HS-5 (cell line): ENCODE results near the gene AADACL4.

Source experiments
- DNase-seq: peaks from one replicate; pipeline ENCODE4 v3.0.0-alpha.2; 2012; ENCODE audit warnings: low read depth

AADACL4 gene

DNA sequence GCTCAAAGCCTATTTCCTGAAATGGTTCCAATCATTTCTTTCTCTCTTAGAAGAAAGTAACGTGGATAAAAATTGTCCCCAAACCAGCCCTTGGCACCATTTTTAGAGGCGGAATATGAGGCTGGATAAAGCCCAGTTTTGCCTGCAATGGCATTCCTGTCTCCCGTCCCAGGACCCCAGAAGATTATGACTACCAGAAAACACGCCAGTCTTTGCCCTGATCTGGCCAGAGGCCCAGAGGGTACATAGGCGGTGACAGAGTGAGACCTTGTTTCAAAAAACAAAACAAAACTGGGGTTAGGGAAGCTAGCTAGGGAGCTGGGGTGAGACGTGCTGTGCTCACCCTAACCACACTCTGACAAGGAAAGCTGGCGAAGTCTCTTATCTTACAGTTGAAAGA lies at the start of gene AADACL4:
Gene AADACL4, plus strand, starts transcription at position 301 of the 400 bp plus-strand sequence. CDS start 462 bp downstream, outside the sequence.
- DNase-seq: no peak

DNA sequence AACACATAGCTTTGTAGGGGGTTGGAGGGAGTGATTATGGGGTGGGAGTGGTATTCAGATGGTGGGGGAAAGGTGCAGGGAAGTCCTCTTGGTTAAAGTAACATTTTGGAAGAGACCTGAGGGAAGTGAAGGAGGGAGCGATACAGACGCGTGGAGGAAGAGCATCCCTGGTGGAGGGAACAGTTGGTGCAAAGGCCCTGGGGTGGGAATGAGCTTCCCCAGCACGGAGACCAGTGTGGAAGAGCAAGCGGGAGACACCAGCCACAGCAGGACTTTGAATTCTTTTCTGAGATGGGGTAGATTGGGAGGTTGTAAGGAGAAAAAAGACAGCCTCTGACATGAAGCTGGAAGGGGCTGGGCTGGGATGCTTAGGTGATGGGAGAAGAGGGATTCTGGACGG lies 49.4 kb upstream of the AADACL4 start:
- DNase-seq: no peak

DNA sequence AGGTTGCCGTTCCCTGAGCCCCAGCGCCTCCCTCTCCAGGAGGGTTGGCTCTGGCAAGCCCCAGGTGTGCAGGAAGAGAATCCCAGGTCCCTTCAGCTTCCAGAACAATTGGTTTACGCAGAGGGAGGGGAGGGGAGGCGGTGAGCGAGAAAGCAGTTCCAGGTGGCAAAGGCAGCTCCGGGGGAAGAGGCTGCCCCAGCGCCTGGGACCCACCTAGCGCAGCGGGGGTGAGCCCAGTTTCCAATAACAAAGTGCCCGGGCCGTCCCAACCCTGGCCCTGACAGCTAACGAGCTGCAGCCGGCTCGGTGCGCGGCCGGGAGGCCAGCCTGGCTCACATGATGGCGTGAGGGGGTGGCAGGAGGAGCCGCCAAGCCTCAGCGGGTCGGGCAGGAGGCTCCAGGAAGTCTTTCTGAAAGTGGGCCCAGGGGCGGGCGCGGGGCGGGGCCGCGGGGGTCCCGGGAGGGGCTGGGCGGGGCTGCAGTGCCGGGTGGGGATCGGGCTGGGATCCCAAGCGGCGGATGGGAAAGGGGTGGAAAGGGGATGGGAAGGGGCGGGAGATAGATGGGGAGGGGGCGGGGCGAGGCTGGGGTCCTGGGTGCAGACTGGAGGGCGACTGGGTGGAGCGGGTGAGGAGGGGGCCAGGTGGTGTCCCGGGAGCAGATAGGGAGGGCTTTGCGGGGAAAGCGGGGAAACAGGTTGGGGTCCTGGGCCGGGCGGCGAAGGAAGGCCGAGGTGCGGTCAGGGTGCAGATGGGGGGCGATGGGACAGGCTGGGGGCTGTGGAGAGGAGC lies 48.7 kb upstream of the AADACL4 start:
- DNase-seq: no peak

DNA sequence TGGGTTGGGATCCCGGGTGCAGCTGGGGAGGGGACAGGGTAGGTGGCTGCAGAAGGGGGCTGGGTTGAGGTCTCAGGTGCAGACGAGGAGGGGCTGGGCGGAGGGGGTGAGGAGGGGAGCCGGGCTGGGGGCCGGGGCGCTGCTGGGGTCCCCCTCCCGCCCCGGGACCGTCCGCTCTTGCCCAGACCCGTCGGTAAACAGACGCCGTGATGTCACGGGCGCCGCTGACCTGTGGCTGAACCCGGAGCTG lies 48.2 kb upstream of the AADACL4 start:
- no peak for DNase-seq

DNA sequence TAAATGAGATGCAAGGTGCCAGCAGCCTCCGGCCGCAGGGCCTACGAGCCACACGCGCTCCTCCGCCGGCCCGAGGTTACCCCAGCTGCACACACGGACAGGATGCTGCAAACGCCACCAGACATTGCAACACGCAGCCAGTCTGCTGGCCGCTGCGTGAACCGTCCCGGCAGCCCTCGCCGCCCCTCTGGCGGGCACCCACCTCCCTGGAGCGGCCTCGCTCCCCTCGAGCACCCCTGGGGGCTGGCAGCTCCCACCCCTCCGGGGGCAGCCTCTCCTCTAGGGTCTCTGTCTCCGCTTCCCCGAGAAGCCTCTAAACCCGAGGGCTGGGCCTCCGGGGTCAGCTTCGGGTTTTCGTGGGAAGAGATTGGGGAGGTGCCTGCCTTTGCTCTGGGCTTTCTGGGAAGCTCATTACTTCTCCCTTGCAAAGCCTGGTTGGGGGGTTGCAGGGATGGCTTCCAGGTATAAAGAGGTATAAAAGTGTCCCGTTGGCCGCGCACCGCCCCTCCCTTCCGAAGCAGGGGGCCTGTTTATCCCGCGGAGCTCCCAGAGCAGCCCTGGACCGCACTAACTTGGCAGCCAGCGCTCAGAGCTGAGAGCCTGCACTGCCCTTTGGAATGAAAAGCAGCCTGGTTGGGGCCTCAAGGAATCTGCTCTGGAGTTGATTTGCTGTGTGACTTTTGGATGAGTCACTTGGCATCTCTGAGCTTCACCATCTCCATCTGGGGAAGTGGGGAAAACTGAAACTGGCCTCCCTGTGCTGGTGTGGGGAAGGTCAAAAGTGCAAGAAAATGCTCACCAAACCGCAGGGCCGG lies 47.7 kb upstream of the AADACL4 start:
- DNase-seq: peak; percentile 89

DNA sequence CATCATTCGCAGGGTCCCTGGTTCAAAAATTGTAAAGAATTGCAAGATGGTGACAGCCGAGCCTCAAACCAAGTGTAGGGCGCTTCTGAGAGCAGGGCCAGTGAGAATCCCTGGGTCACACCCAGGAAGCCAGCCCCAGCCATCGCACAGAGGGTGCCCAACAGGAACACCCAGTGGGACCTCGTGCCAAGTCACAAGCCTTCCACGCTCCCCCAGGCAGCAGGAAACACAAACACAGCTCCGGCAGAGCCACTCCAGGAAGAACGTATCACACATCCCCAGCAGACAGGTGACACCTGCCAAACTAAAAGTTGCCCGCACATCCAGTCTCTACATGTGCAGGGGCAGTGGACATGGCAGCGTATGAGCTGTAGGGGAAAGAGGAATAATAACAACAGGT lies 46.1 kb upstream of the AADACL4 start:
- DNase-seq: no peak

DNA sequence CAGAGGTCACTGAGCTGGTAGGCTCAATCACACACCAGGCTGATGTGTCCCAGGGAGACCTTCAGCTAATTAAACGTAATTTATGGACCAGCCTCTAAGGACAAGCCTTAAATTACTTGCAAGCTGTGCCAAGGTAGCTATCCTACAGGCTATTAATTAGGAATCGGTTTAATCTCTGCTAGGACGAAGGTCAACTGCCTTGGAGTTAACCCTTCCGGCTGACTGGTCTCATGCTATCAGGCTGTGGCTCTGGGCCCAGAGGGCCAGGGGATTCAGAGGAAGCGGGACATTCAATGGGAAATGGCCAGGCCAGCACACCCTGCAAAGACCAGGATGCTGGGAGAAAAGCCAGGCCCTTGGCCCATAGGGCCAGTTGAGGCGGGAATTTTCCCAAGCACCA lies 44.9 kb upstream of the AADACL4 start:
- DNase-seq: no peak

DNA sequence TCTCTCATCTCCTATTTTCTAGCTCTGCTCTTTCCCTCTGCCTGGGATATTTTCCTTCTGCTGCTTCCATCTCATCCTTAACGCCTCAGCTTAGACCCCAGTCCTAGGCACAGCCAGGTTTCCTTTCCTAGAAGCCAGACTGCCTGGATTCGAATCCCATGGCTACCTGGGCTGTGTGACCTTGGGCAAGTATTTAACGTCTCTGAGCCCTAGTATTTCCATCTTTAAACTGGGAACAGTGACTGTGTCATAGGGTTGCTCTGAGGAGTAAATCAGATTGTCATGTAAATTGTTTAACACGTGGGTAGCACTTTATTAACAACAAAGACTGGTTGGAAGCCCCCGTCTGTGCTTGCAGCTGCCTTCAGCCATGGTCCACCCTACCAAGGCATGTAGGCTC lies 44.2 kb upstream of the AADACL4 start:
- no peak for DNase-seq

DNA sequence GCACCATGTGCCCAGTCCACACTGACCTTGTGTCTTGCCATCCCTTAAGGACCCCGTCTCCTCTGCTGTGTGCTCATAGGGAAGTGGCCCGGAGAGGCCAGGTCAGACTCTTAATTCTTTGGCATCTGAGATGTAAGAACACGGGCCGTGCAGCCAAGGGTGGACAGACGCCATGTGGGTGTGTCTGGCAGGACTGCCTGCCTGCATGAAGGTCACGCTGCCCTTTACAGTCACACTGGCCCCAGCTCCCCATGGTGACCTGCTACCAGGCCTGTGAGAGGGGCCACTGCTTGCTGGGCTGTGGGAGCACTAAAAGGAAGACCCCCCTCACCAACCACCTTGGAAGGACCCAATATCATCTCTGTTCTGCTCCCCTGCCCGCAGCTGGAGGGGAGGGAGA lies 43.5 kb upstream of the AADACL4 start:
- no peak for DNase-seq

DNA sequence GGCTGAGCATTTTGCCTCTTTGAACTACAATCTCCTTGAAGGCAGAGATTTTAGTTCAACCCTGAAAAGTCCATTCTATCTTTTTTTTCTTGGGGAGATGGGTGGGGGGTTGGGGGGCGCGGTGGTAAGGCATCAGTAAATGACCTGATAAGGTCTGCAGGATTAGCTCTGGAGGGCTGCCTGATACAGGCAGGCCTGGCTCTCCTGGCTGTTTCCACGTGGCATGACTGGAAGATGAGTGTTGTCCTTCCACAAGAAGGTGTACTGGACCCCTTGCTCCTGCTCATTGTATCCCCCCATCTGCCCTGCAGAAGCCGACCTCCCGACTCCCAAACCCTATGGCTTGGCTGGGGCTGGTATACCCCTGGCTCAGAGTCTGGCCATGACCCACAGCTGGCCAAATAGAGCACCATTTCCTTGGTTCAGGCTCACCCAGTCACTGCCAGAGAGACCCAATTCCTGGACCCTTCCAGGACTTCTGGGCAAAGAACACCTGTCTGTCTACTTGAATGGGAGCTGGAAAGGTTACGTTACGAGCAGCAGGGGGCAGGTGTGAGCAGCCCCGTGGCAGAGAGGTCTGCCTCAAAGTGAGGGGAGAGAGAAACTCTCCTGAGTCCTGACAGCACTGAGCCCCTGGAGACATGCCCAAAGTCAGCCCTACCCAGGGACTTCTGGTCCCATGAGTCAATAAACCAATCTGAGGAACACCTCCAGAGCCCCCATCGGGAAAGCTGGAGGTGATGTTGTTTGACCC lies 42.8 kb upstream of the AADACL4 start:
- no peak for DNase-seq

DNA sequence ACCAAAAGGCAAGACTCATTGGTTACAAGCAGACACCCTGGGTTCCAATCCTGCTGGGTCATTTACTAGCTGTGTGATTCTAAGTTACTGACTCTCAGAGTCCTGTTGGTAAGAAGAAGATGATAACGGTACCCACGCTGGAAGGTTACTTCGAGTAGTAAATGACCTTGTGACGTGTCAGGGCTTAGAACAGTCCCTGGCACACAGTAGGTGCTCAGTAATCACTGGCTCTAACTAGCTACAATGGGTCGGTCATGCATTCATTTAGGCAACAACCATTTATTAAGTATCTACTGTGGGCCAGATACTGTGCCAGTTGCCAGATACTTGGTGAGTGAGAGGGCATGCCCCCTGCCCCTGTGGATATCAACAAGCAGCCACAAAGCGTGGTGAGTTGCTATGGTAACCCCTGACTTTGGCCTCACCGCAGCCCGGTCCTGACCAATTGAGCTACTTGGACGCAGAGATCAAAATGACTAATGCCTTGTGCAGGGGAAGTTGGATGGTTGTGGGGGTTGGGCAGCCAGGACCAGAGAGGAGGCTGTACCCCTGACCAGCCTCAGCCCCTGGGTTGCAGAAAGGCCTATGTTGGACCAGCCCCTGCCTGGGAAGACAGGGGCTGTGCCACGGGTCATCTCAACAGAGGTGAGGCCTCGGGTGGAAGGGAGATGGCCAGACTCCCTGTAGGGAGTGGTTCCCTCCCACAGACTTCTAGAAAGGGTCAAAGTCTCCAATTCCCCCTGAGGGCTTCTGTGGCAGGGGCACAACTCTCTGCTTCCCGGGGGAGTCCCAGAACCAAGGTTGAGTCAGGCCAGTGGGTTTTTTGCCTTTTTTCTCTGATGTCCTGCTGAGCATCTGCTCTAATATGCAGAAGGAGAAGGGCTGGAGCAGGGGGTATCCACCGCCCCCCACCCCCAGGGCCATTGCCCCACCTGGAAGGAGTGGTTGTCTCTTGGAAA lies 41.9 kb upstream of the AADACL4 start:
- DNase-seq: no peak

DNA sequence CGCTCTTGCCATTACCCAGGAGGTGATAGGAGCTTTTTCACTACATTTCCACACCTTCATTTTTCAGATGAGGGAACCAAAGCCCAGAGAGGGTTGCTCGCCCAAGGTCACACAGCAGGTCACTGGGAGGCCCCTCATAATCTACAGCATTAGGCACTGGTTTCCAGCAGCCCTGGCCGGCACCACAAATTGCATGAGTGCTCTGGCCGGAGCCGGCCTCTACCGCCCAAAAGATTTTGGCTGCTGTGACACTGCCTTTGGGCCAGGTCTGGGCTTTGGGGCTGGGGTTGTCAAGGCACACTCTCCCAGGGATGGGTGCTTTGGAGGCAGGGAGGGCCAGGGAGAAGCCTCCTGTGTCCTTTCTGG lies 41.2 kb upstream of the AADACL4 start:
- DNase-seq: no peak

DNA sequence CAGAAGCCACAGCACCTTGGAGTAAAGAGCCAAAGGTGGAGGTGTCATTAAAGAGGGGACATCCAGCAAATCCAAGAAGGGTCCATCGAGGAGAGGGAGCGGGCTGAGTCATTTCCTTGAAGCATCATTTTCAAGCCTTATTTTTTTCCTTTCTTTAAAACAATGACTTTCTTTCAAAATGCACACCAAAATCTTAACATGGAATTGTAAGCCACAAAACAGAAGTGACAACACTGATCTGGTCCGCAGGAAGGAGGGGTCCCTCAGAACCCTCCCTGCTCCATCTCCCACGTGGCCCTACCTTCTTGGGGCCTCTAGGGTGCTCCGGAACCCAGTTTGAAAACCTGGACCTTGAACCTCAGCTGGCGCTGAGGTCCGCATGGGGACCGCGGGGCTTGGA lies 40.7 kb upstream of the AADACL4 start:
- no peak for DNase-seq

DNA sequence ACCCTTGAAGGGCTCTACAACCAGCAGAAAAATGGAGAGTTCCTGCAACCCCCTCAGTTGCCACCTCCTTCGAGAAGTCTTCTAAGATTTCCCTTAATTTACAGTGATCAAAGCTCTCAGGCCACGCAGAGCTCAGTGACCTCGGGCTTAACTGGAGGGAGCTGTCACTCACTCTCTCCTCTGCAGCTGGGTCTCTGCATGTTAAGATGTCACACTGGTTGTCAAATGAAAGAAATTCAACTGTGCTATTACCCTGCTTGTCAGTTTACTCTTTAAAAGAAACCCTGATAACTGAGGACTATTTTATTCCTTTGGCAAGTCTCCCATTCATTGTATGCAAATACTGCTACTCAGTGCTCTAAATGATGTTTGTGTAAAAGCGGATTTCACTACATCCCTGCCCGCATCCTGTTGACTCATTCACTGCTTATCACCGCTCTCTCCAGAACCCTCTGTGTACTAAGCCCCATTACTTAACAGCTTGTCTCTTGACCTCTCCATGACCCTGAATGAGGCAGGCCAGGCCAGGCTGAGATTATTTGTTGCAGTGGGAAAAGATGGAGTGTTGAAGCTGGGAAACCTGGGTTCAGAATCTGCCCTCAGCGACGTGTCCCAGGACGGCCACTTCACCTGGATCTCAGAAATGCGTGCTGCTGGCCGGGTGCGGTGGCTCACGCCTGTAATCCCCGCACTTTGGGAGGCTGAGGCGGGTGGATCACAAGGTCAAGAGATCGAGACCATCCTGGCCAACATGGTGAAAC lies 39.6 kb upstream of the AADACL4 start:
- peak; percentile 96 for DNase-seq

DNA sequence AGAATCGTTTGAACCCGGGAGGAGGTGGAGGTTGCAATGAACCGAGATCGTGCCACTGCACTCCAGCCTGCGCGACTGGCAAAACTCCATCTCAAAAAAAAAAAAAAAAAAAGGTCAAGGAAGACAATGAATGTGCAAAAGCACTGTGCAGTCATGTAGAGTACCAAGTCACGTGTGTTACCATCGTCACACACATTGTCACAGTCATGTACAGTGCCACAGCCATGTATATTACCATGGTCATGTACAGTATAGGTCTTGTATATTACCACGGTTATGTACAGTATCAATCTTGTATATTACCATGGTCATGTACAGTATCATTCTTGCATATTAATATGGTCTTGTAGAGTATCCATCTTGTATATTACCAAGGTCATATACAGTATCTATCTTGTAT lies 38.9 kb upstream of the AADACL4 start:
- no peak for DNase-seq

DNA sequence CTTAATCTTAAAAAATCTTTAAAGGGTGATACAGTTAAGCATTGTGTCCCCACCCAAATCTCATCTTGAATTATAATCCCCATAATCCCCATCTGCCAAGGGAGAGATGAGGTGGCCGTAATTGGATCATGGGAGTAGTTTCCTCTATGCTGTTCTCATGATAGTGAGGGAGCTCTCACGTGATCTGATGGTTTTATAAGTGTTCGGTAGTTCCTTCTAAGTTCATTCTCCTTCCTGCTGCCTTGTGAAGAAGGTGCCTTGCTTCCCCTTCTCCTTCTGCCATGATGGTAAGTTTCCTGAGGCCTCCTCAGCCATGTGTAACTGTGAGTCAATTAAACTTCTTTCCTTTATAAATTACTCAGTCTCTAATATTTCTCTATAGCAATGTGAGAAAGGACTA lies 36.6 kb upstream of the AADACL4 start:
- no peak for DNase-seq

DNA sequence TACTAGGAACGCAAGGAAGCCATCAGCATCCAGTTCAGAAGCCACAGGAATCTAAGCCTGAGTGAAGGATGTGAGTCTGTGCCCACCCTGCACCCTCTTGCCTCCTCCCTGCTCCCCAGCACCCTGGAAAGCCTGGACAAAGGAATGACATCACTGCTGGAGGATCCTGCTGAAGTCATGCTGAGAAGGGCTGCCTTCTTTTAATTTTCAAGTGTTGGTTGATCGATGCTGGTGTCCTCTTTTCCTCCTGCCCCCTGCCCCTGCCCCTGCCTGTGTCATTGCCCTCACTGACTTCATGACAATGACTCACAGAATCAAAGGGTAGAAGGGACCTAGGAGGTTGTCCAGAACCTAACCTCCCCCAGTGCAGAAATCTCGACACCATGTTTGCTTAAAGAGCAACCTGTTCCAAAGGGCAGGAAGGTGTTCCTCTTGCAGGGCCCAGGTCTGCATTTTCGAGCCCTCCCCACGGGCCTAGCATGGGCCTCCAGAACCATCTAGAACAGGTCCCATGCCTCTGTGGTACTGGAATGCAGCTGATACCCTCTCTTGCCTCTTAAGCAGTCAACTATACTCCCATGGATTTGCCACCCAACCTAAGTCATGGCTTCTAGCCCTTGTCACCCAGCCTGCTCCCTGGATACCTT lies 35.5 kb upstream of the AADACL4 start:
- no peak for DNase-seq

DNA sequence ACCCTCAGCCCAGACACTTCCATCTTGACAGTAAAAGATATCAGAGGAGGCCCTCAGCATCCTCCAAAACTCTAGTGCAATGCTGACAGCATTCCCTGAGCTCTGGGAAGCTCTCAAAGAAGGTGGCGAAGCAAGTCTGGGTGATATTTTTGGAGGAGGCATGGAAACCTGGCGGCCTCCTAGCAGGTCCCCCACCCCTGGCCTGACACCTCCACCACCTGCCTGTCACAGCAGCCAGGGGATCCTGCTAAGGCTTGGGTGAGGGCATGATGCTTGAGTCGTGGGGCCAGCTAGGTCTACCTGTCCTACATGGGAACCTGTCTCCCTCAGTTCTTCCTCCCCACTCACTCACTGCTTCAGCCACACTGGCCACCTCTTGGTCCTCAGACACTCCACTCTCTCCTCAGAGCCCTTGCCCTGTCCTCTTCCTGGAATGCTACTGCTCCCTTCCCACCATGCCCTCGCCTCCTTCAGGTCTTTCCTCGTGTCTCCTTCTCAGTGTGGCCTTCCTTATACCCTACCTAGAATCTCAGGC lies 34.3 kb upstream of the AADACL4 start:
- DNase-seq: no peak

DNA sequence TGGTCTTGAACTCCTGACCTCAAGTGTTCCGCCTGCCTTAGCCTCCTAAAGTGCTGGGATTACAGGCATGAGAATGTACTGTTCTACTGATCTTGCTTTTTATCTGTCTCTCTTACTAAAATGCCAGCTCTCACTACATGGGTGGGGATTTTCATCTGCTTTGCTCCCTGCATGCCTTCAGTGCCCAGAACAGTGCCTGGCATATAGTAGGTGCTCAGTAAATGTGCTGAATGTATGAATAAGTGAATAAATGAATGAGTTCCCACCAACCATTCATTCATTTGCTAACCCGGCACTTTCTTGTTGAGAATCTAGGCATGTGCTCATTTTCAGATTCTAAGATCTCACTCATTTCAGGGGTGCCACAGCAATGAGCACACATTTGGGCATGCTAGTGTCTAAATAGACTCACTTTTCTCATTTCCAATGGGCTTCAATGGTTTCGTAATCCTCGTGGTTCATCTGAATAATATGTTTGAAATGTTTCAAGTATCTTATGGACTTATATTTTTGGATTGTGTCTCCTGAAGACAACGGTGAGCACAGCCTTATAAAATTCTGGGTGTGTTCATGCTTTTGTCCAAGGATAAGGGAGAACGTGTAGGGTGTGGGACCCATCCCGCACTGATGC lies 33.5 kb upstream of the AADACL4 start:
- DNase-seq: no peak

DNA sequence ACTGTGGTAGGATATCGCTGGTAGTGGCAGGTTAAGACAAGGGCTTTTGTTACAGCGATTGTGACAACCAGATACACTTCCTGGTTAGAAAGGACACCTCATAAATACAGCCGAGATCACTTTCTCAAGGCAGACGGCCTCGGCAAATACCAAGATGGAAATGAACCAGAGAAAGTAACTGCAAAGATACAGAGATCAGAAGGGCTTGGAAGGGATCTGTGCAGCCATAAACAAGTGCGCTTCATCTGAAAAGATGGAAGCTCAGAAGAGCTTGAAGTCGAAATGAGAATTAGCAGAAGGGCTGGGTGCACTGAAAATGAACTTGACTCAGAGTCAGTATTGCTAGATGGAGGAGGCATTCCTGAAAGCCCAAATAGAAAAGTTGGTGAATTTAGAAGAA lies 32.9 kb upstream of the AADACL4 start:
- no peak for DNase-seq
